ENCODE results near the gene ZDHHC16.

Gene ZDHHC16

GRCh38 chr10:97482381-97482780, 36.4 kb downstream of the ZDHHC16 start:
- no peak for DNase-seq

DNA sequence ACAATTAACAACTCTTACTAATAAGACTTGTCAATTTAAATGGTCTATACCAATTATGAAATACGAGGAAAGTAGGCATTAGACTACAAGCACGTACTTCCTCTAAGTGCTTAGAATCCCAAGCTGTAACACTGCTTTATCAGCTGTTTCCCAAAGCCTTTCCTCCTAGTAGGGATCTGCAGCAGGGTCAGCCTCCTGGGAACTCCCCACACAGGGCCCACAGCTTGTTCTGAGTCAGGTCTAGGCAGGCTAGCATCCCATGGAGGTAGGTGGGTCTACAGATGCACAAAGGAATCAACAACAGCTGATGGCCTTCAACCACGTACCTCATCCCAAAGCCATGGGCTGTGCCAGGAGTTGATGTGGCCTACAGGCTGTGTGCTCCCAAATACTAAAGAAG, 37.5 kb downstream of the ZDHHC16 start:
- DNase-seq, result no peak

DNA sequence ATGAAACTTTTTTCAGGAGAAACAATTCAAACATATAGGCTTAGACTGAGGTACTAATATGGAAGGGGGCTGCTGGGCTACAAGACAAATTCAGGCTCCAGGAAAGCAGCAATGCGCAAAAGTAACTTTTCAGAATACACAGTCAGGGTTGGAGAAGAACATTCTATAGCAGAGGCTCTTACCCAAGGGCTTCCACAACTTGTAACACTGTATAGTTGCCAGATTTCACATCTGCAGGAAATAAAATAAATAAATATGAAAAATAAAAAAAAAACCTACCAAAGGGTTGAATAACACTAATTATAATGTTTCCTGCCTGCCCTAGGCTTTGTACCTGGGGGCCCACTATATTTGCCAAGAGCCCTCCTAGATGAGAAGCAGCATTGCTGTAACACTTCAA, 37.9 kb downstream of the ZDHHC16 start:
- no peak for DNase-seq

DNA sequence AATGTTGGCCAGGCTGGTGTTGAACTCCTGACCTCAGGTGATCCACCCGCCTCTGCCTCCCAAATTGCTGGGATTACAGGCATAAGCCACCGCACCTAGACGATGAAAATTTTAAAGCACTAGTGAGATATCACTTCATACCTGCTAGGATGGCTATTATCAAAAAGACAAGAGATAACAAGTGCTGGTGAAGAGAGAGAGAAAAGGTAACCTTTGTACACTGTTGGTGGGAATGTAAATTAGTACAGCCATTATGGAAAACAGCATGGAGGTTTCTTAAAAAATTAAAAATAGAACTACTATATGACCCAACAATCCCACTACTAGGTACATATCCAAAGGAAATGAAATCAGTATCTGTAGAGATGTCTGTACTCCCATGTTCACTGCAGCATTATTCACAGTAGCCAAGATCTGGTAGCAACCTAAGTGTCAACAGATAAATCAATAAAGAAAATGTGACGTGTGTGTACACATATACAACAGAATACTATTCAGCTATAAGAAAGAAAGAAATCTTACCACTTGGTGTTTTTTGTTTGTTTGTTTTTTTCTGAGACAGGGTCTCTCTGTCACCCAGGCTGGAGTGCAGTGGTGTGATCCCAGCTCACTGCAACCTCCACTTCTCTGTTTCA, 39.8 kb downstream of the ZDHHC16 start:
- no peak for DNase-seq

- DNase-seq, result no peak
Observed at GRCh38 chr10:97490592-97490991, 44.6 kb downstream of the ZDHHC16 start.

DNA sequence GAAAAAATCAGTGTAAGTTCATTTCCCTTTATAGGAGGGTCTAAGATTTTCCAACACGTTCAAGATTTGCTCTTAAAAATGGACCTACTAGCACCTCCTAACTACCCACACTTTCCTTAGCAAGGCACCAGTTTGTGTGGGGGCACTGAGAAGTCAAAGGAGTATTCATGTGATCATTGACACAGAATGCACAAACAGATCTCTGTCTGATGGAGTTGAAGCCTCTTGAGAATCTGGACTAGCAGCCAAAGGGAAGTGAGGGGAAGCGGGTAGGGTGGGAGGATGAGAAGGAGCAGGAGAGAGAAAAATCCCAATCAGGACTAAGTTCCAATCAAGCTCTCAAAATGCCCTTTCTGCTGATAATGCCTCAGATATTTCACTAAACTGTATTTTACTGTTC, 48.2 kb downstream of the ZDHHC16 start:
- no peak for DNase-seq

- DNase-seq, result no peak
Observed at GRCh38 chr10:97494863-97495506, 49.0 kb downstream of the ZDHHC16 start.

DNA sequence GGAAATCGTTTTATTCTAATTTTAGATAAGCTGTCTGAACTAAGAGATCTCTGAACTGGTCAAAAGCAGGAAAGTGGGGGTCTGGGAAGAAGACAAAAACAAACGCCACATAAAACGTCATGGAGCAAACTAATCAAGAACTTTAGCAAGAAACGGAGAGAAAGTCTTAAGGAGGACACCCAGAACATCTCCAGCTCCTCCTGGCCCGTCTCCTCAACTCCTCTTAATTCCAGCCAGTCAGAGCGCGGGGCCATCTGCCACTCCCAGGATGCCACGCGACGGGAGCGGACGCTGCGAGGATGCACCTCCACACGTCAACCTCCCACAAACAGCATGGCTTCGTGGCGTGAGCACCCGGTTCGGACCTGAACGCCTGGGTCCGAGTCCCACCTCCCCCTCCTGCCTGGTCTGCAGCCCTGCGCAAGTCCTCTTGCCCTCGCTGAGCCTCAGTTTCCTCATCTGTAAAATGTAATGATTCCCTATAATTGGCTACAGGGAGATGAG, 51.6 kb downstream of the ZDHHC16 start:
- DNase-seq, result peak in 1 of 2 experiments; percentile 17

DNA sequence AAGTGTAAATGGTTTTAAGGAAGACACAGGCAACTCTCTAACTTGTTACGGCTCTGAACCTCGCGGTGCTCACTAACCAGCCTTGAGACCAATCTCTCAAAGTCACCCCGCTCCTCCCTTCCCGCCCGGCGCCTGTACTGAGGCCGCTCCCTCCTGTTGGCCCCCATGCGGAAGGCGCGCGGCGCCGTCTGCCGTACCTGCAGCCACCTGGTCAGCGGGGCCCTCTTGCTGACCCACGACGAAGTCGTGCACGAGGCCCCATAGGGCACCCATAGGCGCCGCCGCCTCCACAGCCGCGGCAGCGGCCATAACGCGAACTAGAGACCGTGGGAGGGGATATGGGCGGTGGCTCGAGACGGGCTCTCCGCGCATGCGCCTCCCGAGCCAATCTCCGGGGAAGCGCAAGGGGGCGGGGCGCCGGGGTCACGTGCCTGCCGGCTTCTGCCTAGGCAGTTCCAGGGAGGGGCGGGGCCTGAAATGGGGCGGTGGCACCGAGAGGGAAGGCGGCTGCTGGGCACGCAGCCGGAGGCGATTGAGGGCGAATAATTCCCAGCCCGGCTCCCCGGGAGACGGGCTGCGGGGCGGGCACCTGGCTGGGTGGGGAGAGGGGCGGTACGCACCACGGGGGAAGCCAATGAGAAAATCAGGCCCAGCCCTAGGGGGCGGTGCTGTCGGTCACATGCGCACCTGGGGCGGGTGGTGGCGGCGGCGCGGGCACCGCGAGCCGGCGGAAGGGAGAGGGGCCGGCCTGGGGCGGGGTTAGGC, 52.3 kb downstream of the ZDHHC16 start, which contains the start of gene MMS19:
MMS19 (minus strand) TSS at position 347 of the 765 bp plus-strand sequence; CDS start at position 309, 38 bp downstream.
- DNase-seq, result peak; percentile 93 to 96

GRCh38 chr10:97498841-97499560, 53.0 kb downstream of the ZDHHC16 start, which contains the start of gene UBTD1:
TSS of gene UBTD1 (plus strand) at chr10:97498924. CDS start at chr10:97499204, 280 bp downstream.
- no peak for DNase-seq

- DNase-seq, result no peak
Observed at GRCh38 chr10:97499561-97500296, 53.8 kb downstream of the ZDHHC16 start.

DNA sequence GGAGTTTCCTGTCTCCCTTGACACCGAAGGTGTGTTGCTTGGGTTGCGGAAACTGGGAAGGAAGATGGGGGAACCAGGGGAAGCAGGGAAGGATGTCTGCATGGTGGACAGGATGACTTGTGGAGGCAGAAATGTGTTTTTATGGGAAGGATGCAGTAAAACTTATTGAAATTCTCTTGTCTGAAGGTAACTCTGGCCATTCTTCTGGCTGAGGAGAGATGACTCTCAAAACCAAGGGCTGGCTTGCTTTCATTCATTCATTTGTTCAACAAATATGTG, 54.3 kb downstream of the ZDHHC16 start:
- no peak for DNase-seq

DNA sequence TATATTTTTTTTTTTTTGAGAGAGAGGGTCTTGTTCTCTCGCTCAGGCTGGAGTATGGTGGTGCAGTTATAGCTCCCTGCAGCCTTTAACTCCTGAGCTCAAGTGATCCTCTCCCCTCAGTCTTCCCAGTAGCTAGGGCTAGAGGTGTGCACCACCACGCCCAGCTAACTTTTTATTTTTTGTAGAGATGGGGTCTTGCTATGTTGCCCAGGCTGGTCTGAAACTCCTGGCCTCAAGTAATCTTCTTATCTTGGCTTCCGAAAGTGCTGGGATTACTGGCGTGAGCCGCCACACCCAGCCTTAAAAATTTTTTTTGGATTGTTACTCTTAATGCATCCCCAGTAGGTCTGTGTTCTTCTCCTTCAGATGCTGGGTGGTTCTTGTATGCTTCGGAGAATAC, 56.9 kb downstream of the ZDHHC16 start:
- no peak for DNase-seq

DNA sequence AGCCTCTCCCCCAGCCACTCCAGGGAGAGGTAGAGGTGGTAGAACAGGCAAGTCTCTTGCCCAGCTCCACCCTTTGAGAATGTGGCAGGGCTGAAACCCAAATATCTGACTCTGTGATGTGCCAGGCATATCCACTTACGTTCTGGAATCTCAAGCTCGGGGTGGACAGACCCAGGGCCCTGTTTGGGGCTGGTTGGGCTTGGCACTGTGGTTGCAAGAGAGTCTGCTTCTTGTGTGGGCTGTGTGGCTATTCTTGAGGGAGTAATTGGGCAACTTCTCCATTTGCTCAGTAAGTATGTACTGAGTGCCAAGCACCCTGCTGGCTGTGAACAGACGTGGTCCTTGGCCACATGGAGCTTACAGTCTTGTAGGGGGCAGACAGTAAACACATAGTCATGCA, 57.4 kb downstream of the ZDHHC16 start:
- no peak for DNase-seq

DNA sequence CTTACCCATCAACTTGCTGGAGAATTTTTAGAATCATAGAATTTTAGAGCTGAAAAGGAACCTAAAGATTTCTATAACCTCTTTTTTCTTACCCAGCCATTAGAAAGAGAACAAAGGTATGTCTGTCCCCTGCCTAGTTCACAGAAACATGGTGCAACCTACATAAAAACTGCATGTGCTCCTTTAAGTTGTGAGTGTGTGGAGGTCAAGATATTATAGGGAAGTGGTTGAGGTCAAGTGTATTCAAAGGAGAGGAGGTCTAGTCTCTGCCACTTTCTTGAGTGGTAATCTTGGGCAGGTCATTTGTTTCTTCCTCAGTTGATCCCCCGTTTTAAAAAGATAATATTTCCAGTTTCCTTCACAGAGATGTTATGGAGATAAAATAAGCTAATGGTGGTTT, 59.2 kb downstream of the ZDHHC16 start:
- no peak for DNase-seq

GRCh38 chr10:97506199-97506991, 60.4 kb downstream of the ZDHHC16 start:
- no peak for DNase-seq

Data from NCI-H1930 (cell line).